MCF 10A (cell line): Measurements from ENCODE around the gene NDUFS5. TPM values are rescaled to one million over a fixed set of nuclear protein-coding genes. Genes with fewer than 3 reads are reported as not detected.
"Not testable (repeated sequence)": the region's sequence is repeated elsewhere in the genome, so short reads cannot be mapped to it uniquely, and the experiment has no call there.

Source experiments
- Bru-seq: library from RNA; stranded (reverse); fragments of 400-500 nt; gene quantifications from one replicate; lab custom pipeline; 2021; lab: Mats Ljungman, UMichigan
- BruChase-seq, 2 experiments: library from RNA; stranded (reverse); fragments of 400-500 nt; gene quantifications; one replicate each; lab custom pipeline; 2021; lab: Mats Ljungman, UMichigan
- BruUV-seq: library from RNA; stranded (reverse); fragments of 400-500 nt; replicated peaks from 2 replicates; lab custom pipeline; 2021; lab: Mats Ljungman, UMichigan
- CTCF ChIA-PET: fragments of 300-600 bp; sonication (Branson Sonifier 250); formaldehyde crosslinking; extraction: SDS; loops from one replicate; lab custom pipeline; 2021; ENCODE audit warnings: antibody characterized with exemption, inconsistent platforms; lab: Yijun Ruan, JAX
- POLR2A ChIA-PET: fragments of 300-600, 350-650 bp; sonication (Branson Sonifier 250); formaldehyde crosslinking; extraction: SDS; loops from one replicate; lab custom pipeline; 2020; ENCODE audit warnings: antibody characterized with exemption, inconsistent platforms; lab: Yijun Ruan, JAX
- DNase-seq: peaks from one replicate; pipeline ENCODE4 v3.0.0-alpha.2; 2018; ENCODE audit not compliant: unreplicated experiment
- H3K27ac Mint-ChIP-seq: one replicate; pipeline ENCODE4 v1.8.0; 2022; ENCODE audit warnings: mild to moderate bottlenecking, low read depth, mixed read lengths; ENCODE audit not compliant: unreplicated experiment
- H3K27me3 Mint-ChIP-seq: one replicate; pipeline ENCODE4 v1.8.0; 2022; ENCODE audit warnings: mixed read lengths; ENCODE audit not compliant: insufficient read depth, unreplicated experiment
- H3K36me3 Mint-ChIP-seq: one replicate; pipeline ENCODE4 v1.8.0; 2022; ENCODE audit warnings: mild to moderate bottlenecking, moderate library complexity, mixed read lengths; ENCODE audit not compliant: insufficient read depth, unreplicated experiment
- H3K4me1 Mint-ChIP-seq: one replicate; pipeline ENCODE4 v1.8.0; 2022; ENCODE audit warnings: mixed read lengths; ENCODE audit not compliant: insufficient read depth, unreplicated experiment
- H3K4me3 Mint-ChIP-seq: one replicate; pipeline ENCODE4 v1.8.0; 2022; ENCODE audit warnings: mild to moderate bottlenecking, moderate library complexity, mixed read lengths; ENCODE audit not compliant: unreplicated experiment
- H3K9me3 Mint-ChIP-seq: one replicate; pipeline ENCODE4 v1.8.0; 2022; ENCODE audit warnings: mixed read lengths; ENCODE audit not compliant: unreplicated experiment
- CTCF ChIP-seq: fragments of 200-600 bp; IDR thresholded peaks from one replicate; pipeline ENCODE4 v1.8.0; 2022; ENCODE audit warnings: antibody characterized with exemption, mild to moderate bottlenecking; ENCODE audit not compliant: unreplicated experiment
- intact Hi-C: fragments of 100-400 bp; cut with micrococcal nuclease; formaldehyde crosslinking; loops from 2 replicates; pipeline ENCODE4 v1.14.1; 2022
- long read RNA-seq: library from polyadenylated mRNA; stranded (forward); transcript quantifications from one replicate; pipeline ENCODE4 v2.0.0, GENCODE V29; 2022
- total RNA-seq: library from RNA; stranded (reverse); gene quantifications from 2 replicates; pipeline ENCODE4 v1.2.3, GENCODE V29; 2022

NDUFS5 gene
- total RNA-seq (224 and 233 TPM in 2 replicates), Bru-seq, nascent RNA (percentile 88 among the genes with signal in this experiment), BruChase-seq, experiment 1, labeled RNA remaining after a 6-hour chase (percentile 84 among the genes with signal in this experiment), BruChase-seq, experiment 2, labeled RNA remaining after a 2-hour chase (percentile 75 among the genes with signal in this experiment)
- long read RNA-seq, transcript NDUFS5-201 (3 exons, 544 nt): major isoform, 163 of 299 reads
- long read RNA-seq, transcript NDUFS5-202 (3 exons, 548 nt): minor isoform, 127 of 299 reads
- long read RNA-seq, partial matches to known transcripts: 8 of 299 reads
- long read RNA-seq, other reads (novel, unspliced or antisense): 1 of 299 reads

- Mint-ChIP-seq H3K9me3 (no peaks in the 10 kb centered on the region), H3K4me1 (peaks cover 11% of the 10 kb centered on the region), H3K36me3 (peaks cover 48% of the 10 kb centered on the region), H3K27me3 (no peaks in the 10 kb centered on the region), H3K27ac (peak within 1 kb of the TSS; percentile 94), H3K4me3 (peak within 1 kb of the TSS; percentile 78)
- POLR2A ChIA-PET: interaction anchor here (0.6 to 2.9 kb wide), 42 partner anchors 9 to 1335 kb away, joined by 3 to 40 read pairs (median 4); partner anchors contain the start of genes AKIRIN1, CAP1, GJA9 and MYCBP
- peak; percentile 90 for DNase-seq
- intact Hi-C loops: loop anchor here (1.0 to 5.0 kb wide), 4 partner anchors 35 to 167 kb away; partner anchors contain the start of genes AKIRIN1, MYCBP, RHBDL2 and RRAGC
- BruUV-seq: TSS peak; percentile 71
- TF ChIP-seq CTCF: no peak
- CTCF ChIA-PET: interaction anchor here (0.6 to 1.5 kb wide), 6 partner anchors 9 to 977 kb away, joined by 3 to 5 read pairs (median 4); no protein-coding TSS in a partner anchor
Observed at GRCh38 chr1:39026051-39026865, at the start of gene NDUFS5. Gene NDUFS5 (plus strand): TSS chr1:39026350. CDS start chr1:39028725, 2,375 bp downstream.

DNA sequence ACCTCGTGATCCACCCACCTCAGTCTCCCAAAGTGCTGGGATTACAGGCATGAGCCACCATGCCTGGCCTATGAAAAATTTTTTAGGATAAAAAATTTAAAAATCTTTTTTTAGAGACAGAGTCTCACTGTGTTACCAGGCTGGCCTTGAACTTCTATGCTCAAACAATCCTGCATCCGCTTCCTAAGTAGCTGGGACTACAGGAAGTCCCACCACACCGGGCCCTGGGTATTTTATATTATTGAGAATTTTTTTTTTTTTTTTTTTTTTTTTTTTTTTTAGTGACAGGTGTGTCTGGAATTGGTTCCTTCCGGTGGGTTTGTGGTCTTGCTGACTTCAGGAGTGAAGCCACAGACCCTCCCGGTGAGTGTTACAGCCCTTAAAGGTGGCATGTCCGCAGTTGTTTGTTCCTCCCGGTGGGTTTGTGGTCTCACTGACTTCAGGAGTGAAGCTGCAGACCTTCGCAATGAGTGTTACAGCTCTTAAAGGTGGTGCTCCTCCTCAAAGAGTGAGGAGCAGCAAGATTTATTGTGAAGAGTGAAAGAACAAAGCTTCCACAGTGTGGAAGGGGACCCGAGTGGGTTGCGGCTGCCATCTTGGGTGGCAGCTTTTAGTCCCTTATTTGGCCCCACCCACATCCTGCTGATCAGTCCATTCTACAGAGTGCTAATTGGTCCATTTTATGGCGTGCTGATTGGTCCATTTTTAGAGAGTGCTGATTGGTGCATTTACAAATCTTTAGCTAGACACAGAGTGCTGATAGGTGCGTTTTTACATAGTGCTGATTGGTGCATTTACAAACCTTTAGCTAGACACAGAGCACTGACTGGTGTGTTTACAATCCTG lies 48.5 kb upstream of the NDUFS5 start:
- H3K9me3 Mint-ChIP-seq, intact Hi-C loops, H3K27ac Mint-ChIP-seq, H3K4me1 Mint-ChIP-seq, H3K36me3 Mint-ChIP-seq, BruUV-seq, POLR2A ChIA-PET, H3K4me3 Mint-ChIP-seq, H3K27me3 Mint-ChIP-seq, DNase-seq: not testable (repeated sequence)
- CTCF ChIA-PET: interaction anchor here (0.7 kb wide), 1 partner anchor 924 kb away, joined by 3 read pairs; no protein-coding TSS in a partner anchor

DNA sequence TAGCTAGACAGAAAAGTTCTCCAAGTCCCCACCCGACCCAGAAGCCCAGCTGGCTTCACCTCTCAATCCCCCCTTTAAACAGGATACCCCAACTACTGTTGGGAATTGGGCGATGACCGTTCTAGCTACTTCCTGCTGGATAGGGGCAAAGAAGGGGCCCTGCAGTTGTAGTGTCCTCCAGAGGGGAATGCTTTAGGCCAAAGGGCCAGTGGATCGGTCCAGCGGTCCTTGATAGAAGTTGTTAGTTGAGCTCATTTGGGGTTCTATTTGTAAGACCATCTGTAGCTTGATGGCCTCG lies 48.0 kb upstream of the NDUFS5 start:
- CTCF ChIA-PET: not testable (repeated sequence)

GRCh38 chr1:38979380-38979779 lies 46.8 kb upstream of the NDUFS5 start:
- H3K27ac Mint-ChIP-seq, H3K36me3 Mint-ChIP-seq, BruUV-seq, H3K27me3 Mint-ChIP-seq, H3K4me3 Mint-ChIP-seq, H3K9me3 Mint-ChIP-seq, CTCF ChIA-PET, DNase-seq, H3K4me1 Mint-ChIP-seq, POLR2A ChIA-PET, intact Hi-C loops: not testable (repeated sequence)

More for the DNA sequence above, 48.0 kb upstream of the NDUFS5 start:
- H3K36me3 Mint-ChIP-seq, BruUV-seq, H3K27me3 Mint-ChIP-seq, intact Hi-C loops, POLR2A ChIA-PET, H3K4me1 Mint-ChIP-seq, H3K27ac Mint-ChIP-seq, H3K4me3 Mint-ChIP-seq, H3K9me3 Mint-ChIP-seq, DNase-seq: not testable (repeated sequence)

- Mint-ChIP-seq H3K27me3 (no peaks in the 10 kb centered on the region), H3K4me3 (peak overlapping the region; percentile 79), H3K4me1 (peaks cover 29% of the 10 kb centered on the region), H3K9me3 (no peaks in the 10 kb centered on the region), H3K36me3 (peaks cover 12% of the 10 kb centered on the region), H3K27ac (peak overlapping the region; percentile 42)
- intact Hi-C loops: no loop called here
- BruUV-seq: no TSS peak
- CTCF ChIA-PET: no interaction called here
- TF ChIP-seq CTCF: no peak
- POLR2A ChIA-PET: interaction anchor here (0.6 to 2.0 kb wide), 9 partner anchors 7 to 1086 kb away, joined by 3 to 16 read pairs (median 4); partner anchors contain the start of genes MYCBP, NDUFS5 and RHBDL2
- no peak for DNase-seq
Observed at GRCh38 chr1:38989979-38990378, 36.2 kb upstream of the NDUFS5 start.
